ENCODE measurements around the gene TOX3. TPM values are rescaled to one million over a fixed set of nuclear protein-coding genes. Genes with fewer than 3 reads are reported as not detected.

The TOX3 gene
- total and polyA plus RNA-seq, 2 of the 13 experiments (the other 11 are each of a cell fraction or from before 2014, with no cell fraction given), result 14.5 to 98.6 TPM

DNA sequence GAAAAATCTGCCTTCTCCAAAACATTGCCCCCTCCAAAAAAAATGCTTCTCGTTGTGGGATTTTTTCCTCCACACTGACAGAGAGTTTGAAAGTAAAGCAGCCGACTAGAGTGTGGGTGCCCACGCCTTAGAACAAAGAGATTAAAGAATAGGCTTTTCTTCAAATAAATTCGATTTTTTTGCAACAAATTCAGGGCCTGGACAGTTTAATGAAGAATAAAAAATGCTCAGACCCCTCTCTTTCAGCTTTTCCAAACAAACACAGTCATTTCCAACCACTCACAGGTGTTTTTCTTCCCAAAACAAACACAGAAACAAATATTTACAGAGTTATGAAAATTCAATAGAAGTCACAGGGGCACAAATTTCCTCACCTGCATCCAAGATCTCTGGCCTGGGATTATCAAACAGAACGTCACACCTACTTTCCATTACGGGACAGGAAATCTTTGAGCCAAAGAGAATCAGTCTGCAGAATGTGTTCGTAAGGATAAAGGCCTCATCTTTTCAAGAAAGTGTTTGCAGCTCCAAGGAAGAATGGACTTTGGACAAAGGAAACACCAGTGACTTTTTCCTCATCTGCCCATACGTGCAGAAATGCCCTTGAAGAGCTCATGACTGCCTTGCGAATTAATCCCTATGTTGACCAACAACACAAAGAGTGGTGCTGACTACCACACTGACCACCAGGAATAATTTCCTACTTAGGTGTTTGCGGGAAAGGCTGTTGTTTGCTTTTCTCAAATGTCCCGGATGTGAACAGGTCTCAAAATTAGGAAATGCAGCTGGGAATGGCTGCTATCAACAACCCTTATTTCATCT, 31.3 kb upstream of the TOX3 start (continued):
- TF ChIP-seq, protein P1, sequence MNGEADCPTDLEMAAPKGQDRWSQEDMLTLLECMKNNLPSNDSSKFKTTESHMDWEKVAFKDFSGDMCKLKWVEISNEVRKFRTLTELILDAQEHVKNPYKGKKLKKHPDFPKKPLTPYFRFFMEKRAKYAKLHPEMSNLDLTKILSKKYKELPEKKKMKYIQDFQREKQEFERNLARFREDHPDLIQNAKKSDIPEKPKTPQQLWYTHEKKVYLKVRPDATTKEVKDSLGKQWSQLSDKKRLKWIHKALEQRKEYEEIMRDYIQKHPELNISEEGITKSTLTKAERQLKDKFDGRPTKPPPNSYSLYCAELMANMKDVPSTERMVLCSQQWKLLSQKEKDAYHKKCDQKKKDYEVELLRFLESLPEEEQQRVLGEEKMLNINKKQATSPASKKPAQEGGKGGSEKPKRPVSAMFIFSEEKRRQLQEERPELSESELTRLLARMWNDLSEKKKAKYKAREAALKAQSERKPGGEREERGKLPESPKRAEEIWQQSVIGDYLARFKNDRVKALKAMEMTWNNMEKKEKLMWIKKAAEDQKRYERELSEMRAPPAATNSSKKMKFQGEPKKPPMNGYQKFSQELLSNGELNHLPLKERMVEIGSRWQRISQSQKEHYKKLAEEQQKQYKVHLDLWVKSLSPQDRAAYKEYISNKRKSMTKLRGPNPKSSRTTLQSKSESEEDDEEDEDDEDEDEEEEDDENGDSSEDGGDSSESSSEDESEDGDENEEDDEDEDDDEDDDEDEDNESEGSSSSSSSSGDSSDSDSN (CRISPR knock-in tag; IDR thresholded peaks at IDR 0.05), result no peak; the same call in none of the 2 replicates
- TF ChIP-seq, protein P2, sequence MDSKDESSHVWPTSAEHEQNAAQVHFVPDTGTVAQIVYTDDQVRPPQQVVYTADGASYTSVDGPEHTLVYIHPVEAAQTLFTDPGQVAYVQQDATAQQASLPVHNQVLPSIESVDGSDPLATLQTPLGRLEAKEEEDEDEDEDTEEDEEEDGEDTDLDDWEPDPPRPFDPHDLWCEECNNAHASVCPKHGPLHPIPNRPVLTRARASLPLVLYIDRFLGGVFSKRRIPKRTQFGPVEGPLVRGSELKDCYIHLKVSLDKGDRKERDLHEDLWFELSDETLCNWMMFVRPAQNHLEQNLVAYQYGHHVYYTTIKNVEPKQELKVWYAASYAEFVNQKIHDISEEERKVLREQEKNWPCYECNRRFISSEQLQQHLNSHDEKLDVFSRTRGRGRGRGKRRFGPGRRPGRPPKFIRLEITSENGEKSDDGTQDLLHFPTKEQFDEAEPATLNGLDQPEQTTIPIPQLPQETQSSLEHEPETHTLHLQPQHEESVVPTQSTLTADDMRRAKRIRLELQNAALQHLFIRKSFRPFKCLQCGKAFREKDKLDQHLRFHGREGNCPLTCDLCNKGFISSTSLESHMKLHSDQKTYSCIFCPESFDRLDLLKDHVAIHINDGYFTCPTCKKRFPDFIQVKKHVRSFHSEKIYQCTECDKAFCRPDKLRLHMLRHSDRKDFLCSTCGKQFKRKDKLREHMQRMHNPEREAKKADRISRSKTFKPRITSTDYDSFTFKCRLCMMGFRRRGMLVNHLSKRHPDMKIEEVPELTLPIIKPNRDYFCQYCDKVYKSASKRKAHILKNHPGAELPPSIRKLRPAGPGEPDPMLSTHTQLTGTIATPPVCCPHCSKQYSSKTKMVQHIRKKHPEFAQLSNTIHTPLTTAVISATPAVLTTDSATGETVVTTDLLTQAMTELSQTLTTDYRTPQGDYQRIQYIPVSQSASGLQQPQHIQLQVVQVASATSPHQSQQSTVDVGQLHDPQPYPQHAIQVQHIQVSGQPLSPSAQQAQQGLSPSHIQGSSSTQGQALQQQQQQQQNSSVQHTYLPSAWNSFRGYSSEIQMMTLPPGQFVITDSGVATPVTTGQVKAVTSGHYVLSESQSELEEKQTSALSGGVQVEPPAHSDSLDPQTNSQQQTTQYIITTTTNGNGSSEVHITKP (CRISPR knock-in tag; IDR thresholded peaks at IDR 0.05; ENCODE audit: low read depth), result peak; percentile 62; the same call in 1 of the 2 replicates
- TF ChIP-seq ZNF775 (CRISPR knock-in tag; IDR thresholded peaks at IDR 0.05; ENCODE audit: borderline replicate concordance) (peak; percentile 24; the same call in 1 of the 2 replicates), NKX3-1 (CRISPR knock-in tag; IDR thresholded peaks at IDR 0.05) (peak; percentile 65; the same call in 1 of the 2 replicates), ZNF883 (CRISPR knock-in tag; IDR thresholded peaks at IDR 0.05; ENCODE audit: not compliant biosample characterization) (no peak), ZBTB8A (CRISPR knock-in tag; IDR thresholded peaks at IDR 0.05; ENCODE audit: borderline replicate concordance, low read depth) (no peak), TBP (CRISPR knock-in tag; IDR thresholded peaks at IDR 0.05) (no peak), ZNF792 (CRISPR knock-in tag; IDR thresholded peaks at IDR 0.05) (no peak; the same call in 1 of the 2 replicates)
- TF ChIP-seq, protein P3, sequence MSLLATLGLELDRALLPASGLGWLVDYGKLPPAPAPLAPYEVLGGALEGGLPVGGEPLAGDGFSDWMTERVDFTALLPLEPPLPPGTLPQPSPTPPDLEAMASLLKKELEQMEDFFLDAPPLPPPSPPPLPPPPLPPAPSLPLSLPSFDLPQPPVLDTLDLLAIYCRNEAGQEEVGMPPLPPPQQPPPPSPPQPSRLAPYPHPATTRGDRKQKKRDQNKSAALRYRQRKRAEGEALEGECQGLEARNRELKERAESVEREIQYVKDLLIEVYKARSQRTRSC (CRISPR knock-in tag; IDR thresholded peaks at IDR 0.05; ENCODE audit: low read depth), result no peak
- TF ChIP-seq, protein P4, sequence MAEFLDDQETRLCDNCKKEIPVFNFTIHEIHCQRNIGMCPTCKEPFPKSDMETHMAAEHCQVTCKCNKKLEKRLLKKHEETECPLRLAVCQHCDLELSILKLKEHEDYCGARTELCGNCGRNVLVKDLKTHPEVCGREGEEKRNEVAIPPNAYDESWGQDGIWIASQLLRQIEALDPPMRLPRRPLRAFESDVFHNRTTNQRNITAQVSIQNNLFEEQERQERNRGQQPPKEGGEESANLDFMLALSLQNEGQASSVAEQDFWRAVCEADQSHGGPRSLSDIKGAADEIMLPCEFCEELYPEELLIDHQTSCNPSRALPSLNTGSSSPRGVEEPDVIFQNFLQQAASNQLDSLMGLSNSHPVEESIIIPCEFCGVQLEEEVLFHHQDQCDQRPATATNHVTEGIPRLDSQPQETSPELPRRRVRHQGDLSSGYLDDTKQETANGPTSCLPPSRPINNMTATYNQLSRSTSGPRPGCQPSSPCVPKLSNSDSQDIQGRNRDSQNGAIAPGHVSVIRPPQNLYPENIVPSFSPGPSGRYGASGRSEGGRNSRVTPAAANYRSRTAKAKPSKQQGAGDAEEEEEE (CRISPR knock-in tag; IDR thresholded peaks at IDR 0.05; ENCODE audit: borderline replicate concordance), result 0 out of 2 replicates have a peak, but pooled peaks have one; percentile 26
- TF ChIP-seq, protein P5, sequence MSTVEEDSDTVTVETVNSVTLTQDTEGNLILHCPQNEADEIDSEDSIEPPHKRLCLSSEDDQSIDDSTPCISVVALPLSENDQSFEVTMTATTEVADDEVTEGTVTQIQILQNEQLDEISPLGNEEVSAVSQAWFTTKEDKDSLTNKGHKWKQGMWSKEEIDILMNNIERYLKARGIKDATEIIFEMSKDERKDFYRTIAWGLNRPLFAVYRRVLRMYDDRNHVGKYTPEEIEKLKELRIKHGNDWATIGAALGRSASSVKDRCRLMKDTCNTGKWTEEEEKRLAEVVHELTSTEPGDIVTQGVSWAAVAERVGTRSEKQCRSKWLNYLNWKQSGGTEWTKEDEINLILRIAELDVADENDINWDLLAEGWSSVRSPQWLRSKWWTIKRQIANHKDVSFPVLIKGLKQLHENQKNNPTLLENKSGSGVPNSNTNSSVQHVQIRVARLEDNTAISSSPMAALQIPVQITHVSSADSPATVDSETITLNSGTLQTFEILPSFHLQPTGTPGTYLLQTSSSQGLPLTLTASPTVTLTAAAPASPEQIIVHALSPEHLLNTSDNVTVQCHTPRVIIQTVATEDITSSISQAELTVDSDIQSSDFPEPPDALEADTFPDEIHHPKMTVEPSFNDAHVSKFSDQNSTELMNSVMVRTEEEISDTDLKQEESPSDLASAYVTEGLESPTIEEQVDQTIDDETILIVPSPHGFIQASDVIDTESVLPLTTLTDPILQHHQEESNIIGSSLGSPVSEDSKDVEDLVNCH (CRISPR knock-in tag; IDR thresholded peaks at IDR 0.05), result peak; percentile 96; the same call in 1 of the 2 replicates
- TF ChIP-seq, protein P6, sequence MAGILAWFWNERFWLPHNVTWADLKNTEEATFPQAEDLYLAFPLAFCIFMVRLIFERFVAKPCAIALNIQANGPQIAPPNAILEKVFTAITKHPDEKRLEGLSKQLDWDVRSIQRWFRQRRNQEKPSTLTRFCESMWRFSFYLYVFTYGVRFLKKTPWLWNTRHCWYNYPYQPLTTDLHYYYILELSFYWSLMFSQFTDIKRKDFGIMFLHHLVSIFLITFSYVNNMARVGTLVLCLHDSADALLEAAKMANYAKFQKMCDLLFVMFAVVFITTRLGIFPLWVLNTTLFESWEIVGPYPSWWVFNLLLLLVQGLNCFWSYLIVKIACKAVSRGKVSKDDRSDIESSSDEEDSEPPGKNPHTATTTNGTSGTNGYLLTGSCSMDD (CRISPR knock-in tag; IDR thresholded peaks at IDR 0.05), result no peak
- TF ChIP-seq, protein P7, sequence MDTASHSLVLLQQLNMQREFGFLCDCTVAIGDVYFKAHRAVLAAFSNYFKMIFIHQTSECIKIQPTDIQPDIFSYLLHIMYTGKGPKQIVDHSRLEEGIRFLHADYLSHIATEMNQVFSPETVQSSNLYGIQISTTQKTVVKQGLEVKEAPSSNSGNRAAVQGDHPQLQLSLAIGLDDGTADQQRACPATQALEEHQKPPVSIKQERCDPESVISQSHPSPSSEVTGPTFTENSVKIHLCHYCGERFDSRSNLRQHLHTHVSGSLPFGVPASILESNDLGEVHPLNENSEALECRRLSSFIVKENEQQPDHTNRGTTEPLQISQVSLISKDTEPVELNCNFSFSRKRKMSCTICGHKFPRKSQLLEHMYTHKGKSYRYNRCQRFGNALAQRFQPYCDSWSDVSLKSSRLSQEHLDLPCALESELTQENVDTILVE (CRISPR knock-in tag; IDR thresholded peaks at IDR 0.05), result no peak; the same call in 1 of the 2 replicates
